GM19397 (cell line): ENCODE measurements around the gene FOXO1.

ENCODE experiments used
- ATAC-seq: cut with Tn5 transposase; IDR thresholded peaks from one replicate; pipeline ENCODE4 v1.9.1; 2021; ENCODE audit warnings: mild to moderate bottlenecking, moderate library complexity; ENCODE audit not compliant: unreplicated experiment

FOXO1 gene

GRCh38 chr13:40640202-40640601 is 26.2 kb downstream of the FOXO1 start:
- no peak for ATAC-seq

- ATAC-seq: no peak
Measured at GRCh38 chr13:40639221-40639681, 27.2 kb downstream of the FOXO1 start.

- no peak for ATAC-seq
Measured at GRCh38 chr13:40637643-40638042, 28.8 kb downstream of the FOXO1 start.

- ATAC-seq: no peak
Measured at GRCh38 chr13:40635315-40635995, 31.0 kb downstream of the FOXO1 start.

- no peak for ATAC-seq
Measured at GRCh38 chr13:40632915-40633314, 33.5 kb downstream of the FOXO1 start.

GRCh38 chr13:40631605-40632004 is 34.8 kb downstream of the FOXO1 start:
- peak; percentile 41 for ATAC-seq

- ATAC-seq: peak; percentile 57
Measured at GRCh38 chr13:40629678-40630384, 36.6 kb downstream of the FOXO1 start.

- ATAC-seq: no peak
Measured at GRCh38 chr13:40626977-40627376, 39.5 kb downstream of the FOXO1 start.

GRCh38 chr13:40626561-40626960 is 39.9 kb downstream of the FOXO1 start:
- ATAC-seq: no peak

- no peak for ATAC-seq
Measured at GRCh38 chr13:40624986-40625385, 41.5 kb downstream of the FOXO1 start.

GRCh38 chr13:40624383-40624782 is 42.1 kb downstream of the FOXO1 start:
- no peak for ATAC-seq

- ATAC-seq: no peak
Measured at GRCh38 chr13:40622761-40623160, 43.7 kb downstream of the FOXO1 start.

GRCh38 chr13:40622246-40622645 is 44.2 kb downstream of the FOXO1 start:
- no peak for ATAC-seq

- ATAC-seq: no peak
Measured at GRCh38 chr13:40619479-40619814, 47.0 kb downstream of the FOXO1 start.

- no peak for ATAC-seq
Measured at GRCh38 chr13:40618581-40619478, 47.6 kb downstream of the FOXO1 start.

- ATAC-seq: no peak
Measured at GRCh38 chr13:40617801-40618356, 48.6 kb downstream of the FOXO1 start.

- ATAC-seq: no peak
Measured at GRCh38 chr13:40615619-40616018, 50.8 kb downstream of the FOXO1 start.

- no peak for ATAC-seq
Measured at GRCh38 chr13:40613914-40614313, 52.5 kb downstream of the FOXO1 start.

- peak; percentile 82 for ATAC-seq
Measured at GRCh38 chr13:40613192-40613818, 53.1 kb downstream of the FOXO1 start.

- no peak for ATAC-seq
Measured at GRCh38 chr13:40612041-40612440, 54.4 kb downstream of the FOXO1 start.

- ATAC-seq: no peak
Measured at GRCh38 chr13:40611635-40612034, 54.8 kb downstream of the FOXO1 start.
